HL-60 (cell line): ENCODE data around the gene DNAJC8.

Experiments
- CTCF ChIP-seq: IDR thresholded peaks from one replicate; pipeline ENCODE4 v1.5.1; 2011; ENCODE audit warnings: low read length, control low read depth, inconsistent platforms; ENCODE audit not compliant: insufficient read depth
- TF ChIP-seq, protein P1 (sequence below): IDR thresholded peaks from 2 replicates; pipeline ENCODE4 v1.6.1; 2012; ENCODE audit warnings: low read depth; ENCODE audit not compliant: insufficient replicate concordance

- no peak for TF ChIP-seq CTCF
- TF ChIP-seq, protein P1, sequence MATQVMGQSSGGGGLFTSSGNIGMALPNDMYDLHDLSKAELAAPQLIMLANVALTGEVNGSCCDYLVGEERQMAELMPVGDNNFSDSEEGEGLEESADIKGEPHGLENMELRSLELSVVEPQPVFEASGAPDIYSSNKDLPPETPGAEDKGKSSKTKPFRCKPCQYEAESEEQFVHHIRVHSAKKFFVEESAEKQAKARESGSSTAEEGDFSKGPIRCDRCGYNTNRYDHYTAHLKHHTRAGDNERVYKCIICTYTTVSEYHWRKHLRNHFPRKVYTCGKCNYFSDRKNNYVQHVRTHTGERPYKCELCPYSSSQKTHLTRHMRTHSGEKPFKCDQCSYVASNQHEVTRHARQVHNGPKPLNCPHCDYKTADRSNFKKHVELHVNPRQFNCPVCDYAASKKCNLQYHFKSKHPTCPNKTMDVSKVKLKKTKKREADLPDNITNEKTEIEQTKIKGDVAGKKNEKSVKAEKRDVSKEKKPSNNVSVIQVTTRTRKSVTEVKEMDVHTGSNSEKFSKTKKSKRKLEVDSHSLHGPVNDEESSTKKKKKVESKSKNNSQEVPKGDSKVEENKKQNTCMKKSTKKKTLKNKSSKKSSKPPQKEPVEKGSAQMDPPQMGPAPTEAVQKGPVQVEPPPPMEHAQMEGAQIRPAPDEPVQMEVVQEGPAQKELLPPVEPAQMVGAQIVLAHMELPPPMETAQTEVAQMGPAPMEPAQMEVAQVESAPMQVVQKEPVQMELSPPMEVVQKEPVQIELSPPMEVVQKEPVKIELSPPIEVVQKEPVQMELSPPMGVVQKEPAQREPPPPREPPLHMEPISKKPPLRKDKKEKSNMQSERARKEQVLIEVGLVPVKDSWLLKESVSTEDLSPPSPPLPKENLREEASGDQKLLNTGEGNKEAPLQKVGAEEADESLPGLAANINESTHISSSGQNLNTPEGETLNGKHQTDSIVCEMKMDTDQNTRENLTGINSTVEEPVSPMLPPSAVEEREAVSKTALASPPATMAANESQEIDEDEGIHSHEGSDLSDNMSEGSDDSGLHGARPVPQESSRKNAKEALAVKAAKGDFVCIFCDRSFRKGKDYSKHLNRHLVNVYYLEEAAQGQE, result no peak
Measured at GRCh38 chr1:28199328-28200233, 33.2 kb downstream of the DNAJC8 start.
